Fibroblast of lung (primary cell): ENCODE data around the gene RALGAPB. TPM values are rescaled to one million over a fixed set of nuclear protein-coding genes. Genes with fewer than 3 reads are reported as not detected.

Experiments used
- DNase-seq, 2 donors: peaks; one replicate each; pipeline versions ENCODE4 v3.0.0 to v3.0.0-alpha.2; 2010; ENCODE audit warnings: low read depth in 2 of 2
- H2AFZ ChIP-seq: 2 replicates; pipeline ENCODE4 v1.5.1; 2012; ENCODE audit warnings: low read length, control low read depth, inconsistent platforms
- H3K27ac ChIP-seq: 2 replicates; pipeline ENCODE4 v1.5.1; 2011; ENCODE audit warnings: low read length, control low read depth; ENCODE audit not compliant: insufficient read depth
- H3K27me3 ChIP-seq: 2 replicates; pipeline ENCODE4 v1.5.1; 2011; ENCODE audit warnings: mild to moderate bottlenecking, low read length; ENCODE audit not compliant: control insufficient read depth, insufficient read depth
- H3K36me3 ChIP-seq: 2 replicates; pipeline ENCODE4 v1.5.1; 2011; ENCODE audit warnings: low read length; ENCODE audit not compliant: control insufficient read depth, insufficient read depth
- H3K4me1 ChIP-seq: 2 replicates; pipeline ENCODE4 v1.5.1; 2011; ENCODE audit warnings: low read length; ENCODE audit not compliant: control insufficient read depth, insufficient read depth; ENCODE audit errors: extremely low read depth
- H3K4me2 ChIP-seq: 2 replicates; pipeline ENCODE4 v1.5.1; 2011; ENCODE audit warnings: low read length, control low read depth; ENCODE audit not compliant: insufficient read depth; ENCODE audit errors: extremely low read depth
- H3K4me3 ChIP-seq, 4 experiments: fragments of 200-600 bp in 1 of 4; sonication (generic) in 1 of 4; replicated peaks in 1 of 4; 2 replicates each; pipeline ENCODE4 v1.5.1; 2011 to 2016; ENCODE audit warnings: low read length in 4 of 4, low read depth in 3 of 4, mild to moderate bottlenecking in 3 of 4, control low read depth in 2 of 4, inconsistent platforms in 1 of 4, mixed read lengths in 1 of 4; ENCODE audit not compliant: insufficient read depth in 1 of 4; ENCODE audit errors: control extremely low read depth in 1 of 4
- H3K79me2 ChIP-seq: 2 replicates; pipeline ENCODE4 v1.5.1; 2012; ENCODE audit warnings: mild to moderate bottlenecking, low read length, inconsistent platforms; ENCODE audit not compliant: control insufficient read depth, insufficient read depth
- H3K9ac ChIP-seq: 2 replicates; pipeline ENCODE4 v1.5.1; 2011; ENCODE audit warnings: mild to moderate bottlenecking, low read length, control low read depth; ENCODE audit not compliant: insufficient read depth
- H3K9me3 ChIP-seq: 2 replicates; pipeline ENCODE4 v1.5.1; 2012; ENCODE audit warnings: low read depth, low read length; ENCODE audit not compliant: control insufficient read depth, insufficient read depth
- H4K20me1 ChIP-seq: 2 replicates; pipeline ENCODE4 v1.5.1; 2011; ENCODE audit warnings: low read length; ENCODE audit not compliant: control insufficient read depth, insufficient read depth; ENCODE audit errors: extremely low read depth
- CTCF ChIP-seq, 2 donors: IDR thresholded peaks in 1 of 2; conservative IDR thresholded peaks in 1 of 2; 1 replicate in 1 of 2; 2 replicates in 1 of 2; pipeline ENCODE4 v1.5.1; 2011 to 2012; ENCODE audit warnings: low read length in 2 of 2, control low read depth in 1 of 2, inconsistent platforms in 1 of 2, low read depth in 1 of 2, mild to moderate bottlenecking in 1 of 2
- EZH2 ChIP-seq: IDR thresholded peaks from 2 replicates; pipeline ENCODE4 v1.5.1; 2012; ENCODE audit warnings: low read length, control low read depth, mild to moderate bottlenecking; ENCODE audit errors: missing control alignments
- polyA plus RNA-seq, 2 donors: library from polyadenylated mRNA; depleted of rRNA in 1 of 2; stranded (reverse) in 1 of 2; unstranded in 1 of 2; fragments of >200 nt; gene quantifications; 2 replicates each; pipeline ENCODE4 v1.2.1, GENCODE V29; 2011 to 2012; ENCODE audit warnings: missing spikeins in 1 of 2
- total RNA-seq: library from RNA; depleted of rRNA; stranded (reverse); fragments of >200 nt; gene quantifications from 2 replicates; pipeline ENCODE4 v1.2.1, GENCODE V29; 2014

The RALGAPB gene
- total and polyA plus RNA-seq, 2 donors (not counting 1 experiment from before 2014, with no cell fraction given): 19.5 to 31.4 TPM

GRCh38 chr20:38579921-38580320 lies 107.3 kb downstream of the RALGAPB start:
- H3K4me1 ChIP-seq: no peaks in the 10 kb centered on the region
- H3K36me3 ChIP-seq: peaks cover 2% of the 10 kb centered on the region
- H3K4me2 ChIP-seq: no peak overlapping the region
- no peak for DNase-seq
- H3K27me3 ChIP-seq: peaks cover 9% of the 10 kb centered on the region
- no peak overlapping the region for H3K4me3 ChIP-seq
- H3K9me3 ChIP-seq: no peaks in the 10 kb centered on the region
- no peak for TF ChIP-seq CTCF (conservative IDR thresholded peaks at IDR 0.05 in 1 of 2, IDR thresholded peaks at IDR 0.05 in 1 of 2; ENCODE audit: low read depth in 1 of 2, low read length in 2 of 2)
- no peak for TF ChIP-seq EZH2
- H3K9ac ChIP-seq: no peak overlapping the region
- no peaks in the 10 kb centered on the region for H3K79me2 ChIP-seq
- H3K27ac ChIP-seq: no peak overlapping the region
- no peaks in the 10 kb centered on the region for H4K20me1 ChIP-seq
- no peak overlapping the region for H2AFZ ChIP-seq

DNA sequence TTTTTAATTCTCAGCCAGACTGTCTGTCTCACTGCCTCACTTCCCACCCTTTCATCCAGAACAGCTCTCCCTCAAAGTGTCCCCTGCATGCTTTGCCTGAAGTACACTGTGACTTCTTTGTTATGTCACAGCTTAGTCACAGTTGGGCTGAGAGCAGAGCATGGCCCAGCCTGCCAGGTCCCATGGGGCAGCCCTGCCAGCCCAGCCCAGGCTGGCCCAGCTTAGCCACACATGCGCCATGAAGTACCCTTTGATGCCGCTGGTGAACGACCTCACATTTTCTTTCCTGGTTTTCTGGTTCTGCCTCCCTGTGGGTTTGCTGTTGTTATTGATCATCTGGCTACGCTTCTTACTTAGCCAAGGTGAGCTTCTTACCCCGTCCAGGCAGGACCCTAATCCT lies 108.4 kb downstream of the RALGAPB start, which contains the start of gene ADIG:
TSS of gene ADIG (plus strand) at position 185 of the 400 bp plus-strand sequence. CDS start at position 239, 54 bp downstream.
- no peak within 1 kb of the TSS for H2AFZ ChIP-seq
- H3K9me3 ChIP-seq: no peaks in the 10 kb centered on the region
- no peak for DNase-seq
- H3K9ac ChIP-seq: no peak within 1 kb of the TSS
- H3K27ac ChIP-seq: no peak within 1 kb of the TSS
- no peak within 1 kb of the TSS for H3K4me2 ChIP-seq
- H4K20me1 ChIP-seq: no peaks in the 10 kb centered on the region
- H3K36me3 ChIP-seq: peaks cover 2% of the 10 kb centered on the region
- no peak within 1 kb of the TSS for H3K4me3 ChIP-seq
- no peak for TF ChIP-seq EZH2
- no peak for TF ChIP-seq CTCF (conservative IDR thresholded peaks at IDR 0.05 in 1 of 2, IDR thresholded peaks at IDR 0.05 in 1 of 2; ENCODE audit: low read depth in 1 of 2, low read length in 2 of 2)
- no peaks in the 10 kb centered on the region for H3K4me1 ChIP-seq
- peaks cover 9% of the 10 kb centered on the region for H3K27me3 ChIP-seq
- no peaks in the 10 kb centered on the region for H3K79me2 ChIP-seq

DNA sequence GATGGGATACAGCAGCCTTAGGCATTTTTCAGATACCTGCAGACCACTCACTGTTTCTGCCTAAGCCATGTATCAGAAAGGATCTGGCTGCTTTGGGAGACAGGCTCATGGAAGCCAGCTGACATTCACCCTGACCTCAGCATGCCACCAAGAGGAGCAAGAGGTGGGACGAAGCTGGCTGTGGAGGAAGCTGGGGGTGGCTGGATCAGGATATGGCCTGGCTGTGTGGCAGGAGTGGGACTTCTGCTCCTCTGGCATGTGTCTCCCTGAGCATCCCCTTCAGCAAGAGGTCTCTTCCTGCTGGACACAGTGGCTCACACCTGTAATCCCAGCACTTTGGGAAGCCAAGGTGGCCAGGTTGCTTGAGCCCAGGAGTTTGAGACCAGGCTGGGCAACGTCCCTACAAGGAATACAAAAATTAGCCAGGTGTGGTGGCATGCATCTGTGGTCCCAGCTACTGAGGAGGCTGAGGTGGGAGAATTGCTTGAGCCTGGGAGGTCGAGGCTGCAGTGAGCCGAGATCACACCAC lies 109.3 kb downstream of the RALGAPB start:
- no peaks in the 10 kb centered on the region for H3K36me3 ChIP-seq
- no peak overlapping the region for H2AFZ ChIP-seq
- no peaks in the 10 kb centered on the region for H4K20me1 ChIP-seq
- no peak for TF ChIP-seq CTCF (conservative IDR thresholded peaks at IDR 0.05 in 1 of 2, IDR thresholded peaks at IDR 0.05 in 1 of 2; ENCODE audit: low read depth in 1 of 2, low read length in 2 of 2)
- no peak overlapping the region for H3K27ac ChIP-seq
- H3K9me3 ChIP-seq: no peaks in the 10 kb centered on the region
- peaks cover 9% of the 10 kb centered on the region for H3K27me3 ChIP-seq
- H3K9ac ChIP-seq: no peak overlapping the region
- H3K4me2 ChIP-seq: no peak overlapping the region
- H3K4me1 ChIP-seq: no peaks in the 10 kb centered on the region
- H3K4me3 ChIP-seq: no peak overlapping the region
- DNase-seq: no peak
- H3K79me2 ChIP-seq: no peaks in the 10 kb centered on the region
